Gastrocnemius medialis (tissue), 4 donors: Measurements from ENCODE around the gene RASL11A. TPM values are rescaled to one million over a fixed set of nuclear protein-coding genes. Genes with fewer than 3 reads are reported as not detected.

ENCODE experiments used
- total RNA-seq, 4 donors: library from RNA; depleted of rRNA; stranded (reverse); fragments of >200 nt; gene quantifications; one replicate each; pipeline versions ENCODE4 v1.1.0 to v1.2.3, GENCODE V29; 2016

RASL11A gene
- total RNA-seq, 4 donors from 2014 or later, result 2.8 to 9.0 (median 5.7) TPM

Other genes starting within 250 kb of the RASL11A start
- 10 to 100 TPM; 11.1 to 27.6 (median 13.1) TPM for gene USP12, start 99.0 kb upstream of the RASL11A start, total RNA-seq
- 100 to 1,000 TPM; 774 to 913 (median 796) TPM for gene RPL21, start 19.3 kb upstream of the RASL11A start, total RNA-seq
- 100 to 1,000 TPM; 179 to 304 (median 242) TPM for gene GTF3A, start 153.8 kb downstream of the RASL11A start, total RNA-seq
- gene MTIF3, start 179.7 kb downstream of the RASL11A start, total RNA-seq, result 100 to 1,000 TPM in 2 of 4 donors, 10 to 100 TPM in 2; 73.9 to 113 (median 89.1) TPM